GM06990 (cell line): ENCODE results near the gene ADPRHL1.

Source experiments
- DNase-seq: peaks from one replicate; pipeline ENCODE4 v3.0.0-alpha.2; 2011; ENCODE audit not compliant: insufficient read length; ENCODE audit errors: extremely low read depth
- H3K27me3 ChIP-seq: replicated peaks from 2 replicates; pipeline ENCODE4 v1.6.0; 2011; ENCODE audit warnings: low read length; ENCODE audit not compliant: control insufficient read depth, insufficient read depth
- H3K36me3 ChIP-seq: 2 replicates; pipeline ENCODE4 v1.5.1; 2011; ENCODE audit warnings: low read length; ENCODE audit not compliant: control insufficient read depth, insufficient read depth
- H3K4me3 ChIP-seq: replicated peaks from 2 replicates; pipeline ENCODE4 v1.5.1; 2011; ENCODE audit warnings: low read depth, mild to moderate bottlenecking, control low read depth, low read length
- CTCF ChIP-seq: IDR thresholded peaks from 2 replicates; pipeline ENCODE4 v1.5.1; 2011; ENCODE audit warnings: low read length, control low read depth, mild to moderate bottlenecking, inconsistent platforms; ENCODE audit not compliant: insufficient read depth, poor library complexity, severe bottlenecking

Gene ADPRHL1

GRCh38 chr13:113404723-113405471 lies 48.4 kb downstream of the ADPRHL1 start:
- no peaks in the 10 kb centered on the region for H3K27me3 ChIP-seq
- no peak overlapping the region for H3K4me3 ChIP-seq
- TF ChIP-seq CTCF = no peak
- H3K36me3 ChIP-seq = no peaks in the 10 kb centered on the region
- no peak for DNase-seq

GRCh38 chr13:113404366-113404722 lies 48.9 kb downstream of the ADPRHL1 start:
- H3K36me3 ChIP-seq = no peaks in the 10 kb centered on the region
- DNase-seq = no peak
- H3K27me3 ChIP-seq = no peaks in the 10 kb centered on the region
- no peak for TF ChIP-seq CTCF
- H3K4me3 ChIP-seq = no peak overlapping the region

- Histone ChIP-seq H3K27me3 (no peaks in the 10 kb centered on the region), H3K4me3 (no peak overlapping the region), H3K36me3 (no peaks in the 10 kb centered on the region)
- no peak for TF ChIP-seq CTCF
- no peak for DNase-seq
Measured at GRCh38 chr13:113403255-113404104, 49.8 kb downstream of the ADPRHL1 start.

GRCh38 chr13:113402471-113403254 lies 50.6 kb downstream of the ADPRHL1 start:
- no peak for TF ChIP-seq CTCF
- Histone ChIP-seq H3K27me3 (no peaks in the 10 kb centered on the region), H3K4me3 (no peak overlapping the region), H3K36me3 (no peaks in the 10 kb centered on the region)
- no peak for DNase-seq

GRCh38 chr13:113401452-113402415 lies 51.6 kb downstream of the ADPRHL1 start:
- Histone ChIP-seq H3K36me3 (no peaks in the 10 kb centered on the region), H3K4me3 (no peak overlapping the region), H3K27me3 (no peaks in the 10 kb centered on the region)
- no peak for DNase-seq
- no peak for TF ChIP-seq CTCF
